ENCODE measurements around the gene CHML.

The CHML gene

DNA sequence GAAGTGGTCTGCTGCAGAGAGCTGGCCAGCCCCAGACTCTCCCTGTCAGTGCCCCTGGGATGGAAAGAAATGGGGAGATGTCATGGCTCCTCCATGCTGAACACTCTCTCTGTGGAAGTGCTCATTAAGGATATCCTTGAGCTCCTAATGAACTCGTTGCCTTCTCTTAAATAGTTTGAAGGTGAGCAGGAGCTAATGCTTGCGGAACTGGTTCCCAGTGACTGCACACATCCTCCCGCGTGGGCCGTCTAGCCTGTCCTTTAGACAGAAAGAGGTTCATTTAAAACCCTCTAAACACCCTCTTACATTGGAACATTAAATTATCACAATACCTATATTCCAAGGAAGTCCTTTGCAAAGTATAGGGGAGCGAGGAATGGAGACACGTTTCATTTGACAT, 6.0 kb upstream of the CHML start:
- DNase-seq (ENCODE audit: low read depth): no peak

- DNase-seq (ENCODE audit: low read depth): no peak
These were observed 5.0 kb upstream of the CHML start for GRCh38 chr1:241645199-241645598.

DNA sequence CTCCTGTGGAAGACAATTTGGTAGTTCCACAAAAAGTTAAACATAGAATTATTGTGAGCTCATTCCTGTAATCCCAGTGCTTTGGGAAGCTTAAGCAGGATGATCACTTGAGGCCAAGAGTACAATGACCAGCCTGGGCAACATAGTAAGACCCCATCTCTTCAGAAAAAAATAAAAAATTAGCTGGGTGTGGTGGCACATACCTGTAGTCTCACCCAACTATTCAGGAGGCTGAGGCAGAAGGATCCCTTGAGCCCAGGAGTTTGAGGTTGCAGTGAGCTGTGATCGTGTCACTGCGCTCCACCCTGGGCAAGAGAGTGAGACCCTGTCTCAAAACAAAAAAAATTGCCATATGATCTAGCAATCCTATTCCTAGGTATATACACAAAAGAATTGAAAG, 4.1 kb upstream of the CHML start:
- no peak for DNase-seq (ENCODE audit: low read depth)

GRCh38 chr1:241642593-241642944, 2.4 kb upstream of the CHML start:
- no peak for DNase-seq (ENCODE audit: low read depth)

DNA sequence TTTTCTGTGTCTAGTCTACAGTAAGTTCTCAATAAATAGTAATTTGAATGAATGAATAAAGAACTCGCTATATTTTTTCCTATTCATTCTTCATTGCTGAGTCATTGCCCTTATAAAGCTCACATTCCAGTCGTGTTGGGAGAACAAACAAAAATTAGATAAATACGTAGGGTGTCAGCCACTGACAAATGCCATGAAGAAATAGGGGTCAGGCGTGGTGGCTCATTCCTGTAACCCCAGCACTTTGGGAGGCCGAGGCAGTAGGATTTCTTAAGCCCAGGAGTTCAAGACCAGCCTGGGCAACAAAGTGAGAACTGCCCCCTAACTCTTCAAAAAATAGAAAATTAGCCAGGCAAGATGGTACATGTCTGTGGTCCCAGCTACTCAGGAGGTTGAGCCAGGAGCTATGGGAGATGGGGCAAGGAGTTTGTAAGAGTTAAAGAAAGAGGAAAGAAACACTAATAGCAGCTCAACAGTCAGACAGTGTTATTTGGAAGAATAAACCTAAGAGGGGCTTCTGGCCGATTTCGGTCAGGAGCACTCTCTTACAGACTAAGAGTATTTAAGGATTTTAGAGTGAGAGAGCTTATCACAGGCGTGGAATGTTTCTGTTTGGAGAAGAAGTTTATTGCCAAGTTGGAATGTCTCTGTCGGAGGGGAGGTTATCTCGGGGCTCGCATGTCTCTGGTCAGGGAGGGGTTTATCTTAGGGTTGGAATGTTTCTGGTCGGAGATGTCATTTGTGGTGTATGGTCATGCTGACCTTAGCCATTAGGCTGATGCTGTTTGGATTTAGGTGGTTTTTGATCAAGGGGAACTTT, 1.8 kb upstream of the CHML start:
- no peak for DNase-seq (ENCODE audit: low read depth)

- DNase-seq (ENCODE audit: low read depth): no peak
These were observed 876 bp upstream of the CHML start for GRCh38 chr1:241640867-241641622.

GRCh38 chr1:241639623-241640148, 483 bp downstream of the CHML start:
- peak; percentile 34 for DNase-seq (ENCODE audit: low read depth)

GRCh38 chr1:241638909-241639622, 1.1 kb downstream of the CHML start:
- DNase-seq (ENCODE audit: low read depth): no peak

DNA sequence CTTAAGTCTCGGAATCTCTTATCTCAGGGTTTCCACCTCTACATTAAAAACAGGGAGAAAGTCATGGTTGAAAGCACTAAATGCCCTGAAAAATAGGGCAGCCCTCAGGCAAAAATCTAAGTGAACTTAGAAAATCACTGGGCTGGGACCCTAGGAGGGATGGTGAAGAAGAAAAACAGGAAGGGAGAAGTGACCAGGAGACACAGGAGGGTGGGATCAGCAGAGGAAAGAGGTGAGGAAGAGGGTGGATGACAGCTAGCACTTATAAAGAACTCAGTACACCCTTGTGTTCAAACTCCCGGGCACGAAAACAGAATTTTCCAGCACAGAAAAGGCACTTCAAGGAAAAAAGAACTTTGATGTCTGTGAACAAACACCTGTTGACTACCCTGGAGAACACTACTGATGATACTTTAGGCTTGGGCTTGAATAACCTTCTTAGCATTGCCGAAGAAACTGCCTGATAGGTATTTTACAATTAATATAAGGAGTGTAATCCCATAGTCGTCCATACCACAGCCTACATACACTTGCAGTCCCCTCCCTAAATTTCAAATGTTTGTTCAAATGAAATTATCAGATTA, 2.0 kb downstream of the CHML start:
- no peak for DNase-seq (ENCODE audit: low read depth)

GRCh38 chr1:241637604-241638003, 2.6 kb downstream of the CHML start:
- DNase-seq (ENCODE audit: low read depth): peak; percentile 32

- no peak for DNase-seq (ENCODE audit: low read depth)
These were observed 3.1 kb downstream of the CHML start for GRCh38 chr1:241637046-241637590.

- no peak for DNase-seq (ENCODE audit: low read depth)
These were observed 3.9 kb downstream of the CHML start for GRCh38 chr1:241636291-241636690.

DNA sequence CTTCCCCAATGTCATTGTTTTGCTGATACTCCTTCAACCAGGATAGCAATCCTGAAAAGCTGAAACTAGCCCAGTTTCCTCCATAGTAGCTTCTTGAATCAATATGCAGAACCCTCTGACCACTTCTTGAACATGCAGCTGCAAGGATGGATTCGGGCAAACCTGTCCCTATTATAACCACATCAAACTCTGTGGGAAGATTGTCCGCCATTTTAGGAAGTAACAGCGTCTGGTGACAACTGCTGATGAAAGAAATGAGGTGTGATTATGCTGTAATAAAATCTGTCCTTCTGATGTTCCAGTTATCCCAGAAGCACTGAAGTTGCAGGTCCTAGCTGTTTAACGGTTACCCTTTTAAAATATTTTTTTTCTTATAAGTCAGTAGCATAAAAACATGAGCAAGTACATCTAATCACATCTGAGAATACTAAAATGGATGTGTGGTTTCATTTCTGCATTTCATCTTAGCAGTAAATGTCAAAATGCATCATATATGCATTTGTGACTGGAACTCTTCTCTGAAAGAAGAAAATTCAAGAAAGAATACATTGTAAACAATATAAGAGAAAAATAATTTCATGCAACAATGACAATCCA, 4.5 kb downstream of the CHML start:
- no peak for DNase-seq (ENCODE audit: low read depth)

GRCh38 chr1:241632987-241633386, 7.2 kb downstream of the CHML start:
- no peak for DNase-seq (ENCODE audit: low read depth)

GRCh38 chr1:241631674-241632073, 8.5 kb downstream of the CHML start:
- no peak for DNase-seq (ENCODE audit: low read depth)

DNA sequence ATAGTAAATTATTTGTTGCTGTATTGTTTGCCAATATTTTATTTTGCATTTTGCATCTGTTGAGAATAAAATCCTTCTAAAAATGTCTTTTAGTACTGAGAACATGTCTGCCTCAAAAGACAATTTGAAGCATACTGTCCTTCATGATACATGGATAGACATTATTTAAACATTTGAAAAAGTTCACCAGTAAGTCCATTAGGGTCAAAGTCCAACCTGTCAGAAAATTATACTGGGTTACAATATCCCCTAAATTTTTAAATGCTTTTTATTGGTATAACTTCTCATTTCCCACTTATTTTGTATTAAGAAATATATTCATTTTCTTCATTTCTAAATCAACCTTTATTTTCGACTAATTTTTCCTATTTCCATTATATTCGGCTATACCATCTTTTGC, 9.3 kb downstream of the CHML start:
- no peak for DNase-seq (ENCODE audit: low read depth)

DNA sequence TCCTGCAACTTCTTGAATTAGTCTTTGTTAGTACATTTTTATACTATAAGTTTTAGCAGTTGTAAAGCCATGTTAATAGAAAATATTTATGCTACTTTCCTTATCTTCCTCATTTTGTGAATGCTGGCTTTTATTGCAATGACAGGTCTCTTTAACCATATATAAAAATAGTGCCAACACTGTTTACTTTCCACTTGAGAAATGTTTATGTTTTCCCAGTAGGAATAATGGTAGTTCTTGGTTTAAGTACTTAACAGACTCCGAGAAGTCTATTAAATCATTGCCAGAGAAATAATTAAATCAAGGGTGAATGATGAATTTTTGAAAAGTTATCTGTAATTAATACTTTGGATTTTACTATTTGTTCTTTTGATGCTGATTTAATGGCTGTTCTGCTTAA, 9.7 kb downstream of the CHML start:
- no peak for DNase-seq (ENCODE audit: low read depth)

DNA sequence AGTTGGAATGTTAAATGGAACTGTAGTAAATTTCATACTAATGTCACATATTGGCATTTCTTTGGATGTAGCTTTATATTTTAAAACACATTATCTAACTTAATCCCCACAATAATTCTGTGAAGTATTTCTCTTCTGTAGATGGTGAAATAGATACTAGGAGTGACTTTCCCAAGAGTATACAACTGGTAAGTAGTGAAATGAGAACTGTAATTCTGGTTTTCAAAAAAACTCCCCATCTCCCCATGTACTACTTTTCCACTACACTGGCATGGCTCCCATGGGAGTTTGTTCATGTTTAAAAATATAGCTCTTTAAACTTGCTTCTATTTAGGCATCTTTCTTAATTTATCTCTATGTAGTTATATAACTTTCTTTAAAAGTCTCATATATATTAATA, 10.2 kb downstream of the CHML start:
- no peak for DNase-seq (ENCODE audit: low read depth)

GRCh38 chr1:241627453-241628259, 12.5 kb downstream of the CHML start:
- DNase-seq (ENCODE audit: low read depth): peak; percentile 30

DNA sequence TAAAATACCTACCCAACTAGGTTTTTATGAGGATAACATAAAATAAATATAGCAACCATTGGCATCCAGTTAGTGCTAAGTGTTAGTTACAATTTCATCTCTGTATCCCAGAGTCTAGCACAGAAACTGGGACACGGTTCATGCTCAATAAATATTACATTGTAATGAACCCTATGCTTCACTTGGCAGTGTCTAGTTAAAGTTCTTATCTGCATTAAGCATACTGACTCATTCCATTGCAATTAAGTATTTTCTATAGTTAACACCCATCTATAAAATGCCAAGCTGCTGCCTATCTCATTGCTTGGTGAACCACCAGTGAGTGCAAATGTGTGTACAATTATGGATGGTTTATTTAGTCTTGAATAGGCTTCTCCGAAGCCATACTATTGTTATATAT, 15.2 kb downstream of the CHML start:
- no peak for DNase-seq (ENCODE audit: low read depth)

DNA sequence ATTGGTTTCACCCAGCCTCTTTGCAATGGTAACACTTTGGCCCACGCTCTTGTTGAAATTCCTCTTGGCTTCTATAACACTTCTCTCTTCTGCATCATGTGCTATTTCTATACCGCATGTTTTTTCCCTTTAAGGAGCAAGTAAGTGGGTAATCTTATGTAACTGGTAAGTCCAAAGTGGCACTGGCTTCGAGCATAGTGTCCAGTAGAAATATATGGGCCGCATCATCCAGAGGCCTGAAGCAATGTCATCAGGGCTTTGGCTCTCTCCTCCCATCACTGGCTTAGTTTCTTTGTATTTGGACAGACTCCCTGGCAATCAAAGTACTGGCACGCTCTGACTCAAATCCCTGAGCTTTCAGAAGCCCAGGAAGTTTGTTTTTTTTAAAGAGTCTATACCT, 17.5 kb downstream of the CHML start:
- no peak for DNase-seq (ENCODE audit: low read depth)

All from CMK (cell line).